AG04449 (cell line): ENCODE results near the gene FBXL4.

Experiments
- CTCF ChIA-PET: fragments of 350-600 bp; formaldehyde crosslinking; extraction: SDS; loops from one replicate; lab custom pipeline; 2021; ENCODE audit warnings: antibody characterized with exemption; lab: Yijun Ruan, JAX
- POLR2A ChIA-PET: fragments of 400-600, 350-600 bp; formaldehyde crosslinking; extraction: SDS; loops from one replicate; lab custom pipeline; 2020; ENCODE audit warnings: antibody characterized with exemption, inconsistent platforms; lab: Yijun Ruan, JAX
- DNase-seq: peaks from one replicate; pipeline ENCODE4 v3.0.0-alpha.2; 2010; ENCODE audit warnings: low read depth, low spot score
- H3K4me3 ChIP-seq: 2 replicates; pipeline ENCODE4 v1.5.1; 2011; ENCODE audit warnings: low read depth, mild to moderate bottlenecking, control low read depth, low read length
- CTCF ChIP-seq: IDR thresholded peaks from one replicate; pipeline ENCODE4 v1.5.1; 2011; ENCODE audit warnings: mild to moderate bottlenecking, moderate library complexity, low read length, control low read depth, inconsistent platforms; ENCODE audit not compliant: insufficient read depth; ENCODE audit errors: missing control alignments

The FBXL4 gene

GRCh38 chr6:98830146-98830545 lies 117.6 kb downstream of the FBXL4 start:
- DNase-seq: no peak
- POLR2A ChIA-PET: no interaction called here
- no peak overlapping the region for H3K4me3 ChIP-seq
- CTCF ChIA-PET: no interaction called here
- no peak for TF ChIP-seq CTCF

GRCh38 chr6:98828941-98829411 lies 118.8 kb downstream of the FBXL4 start:
- DNase-seq: no peak
- H3K4me3 ChIP-seq: no peak overlapping the region
- no peak for TF ChIP-seq CTCF
- ChIA-PET POLR2A (no interaction called here), CTCF (no interaction called here)

GRCh38 chr6:98828211-98828788 lies 119.4 kb downstream of the FBXL4 start:
- no peak overlapping the region for H3K4me3 ChIP-seq
- no peak for TF ChIP-seq CTCF

GRCh38 chr6:98827295-98828159 lies 120.2 kb downstream of the FBXL4 start:
- DNase-seq: no peak
- ChIA-PET POLR2A (no interaction called here), CTCF (no interaction called here)
- no peak overlapping the region for H3K4me3 ChIP-seq
- no peak for TF ChIP-seq CTCF

More at GRCh38 chr6:98828211-98828788, 119.4 kb downstream of the FBXL4 start:
- no peak for DNase-seq
- ChIA-PET CTCF (no interaction called here), POLR2A (no interaction called here)

GRCh38 chr6:98825600-98826230 lies 122.0 kb downstream of the FBXL4 start:
- H3K4me3 ChIP-seq: no peak overlapping the region
- ChIA-PET CTCF (no interaction called here), POLR2A (no interaction called here)
- no peak for DNase-seq
- TF ChIP-seq CTCF: no peak
